Panc1 (cell line): ENCODE measurements around the gene CASP9. TPM values are rescaled to one million over a fixed set of nuclear protein-coding genes. Genes with fewer than 3 reads are reported as not detected.
"Not testable (repeated sequence)": the region's sequence is repeated elsewhere in the genome, so short reads cannot be mapped to it uniquely, and the experiment has no call there.

Source experiments
- ATAC-seq: fragments of 200-7000 bp; cut with Tn5 transposase; 2 replicates; pipeline ENCODE4 v1.9.1; 2020; ENCODE audit warnings: mild to moderate bottlenecking, moderate library complexity
- BruUV-seq: library from RNA; stranded (reverse); fragments of 400-500 nt; replicated peaks from 2 replicates; lab custom pipeline; 2021; lab: Mats Ljungman, UMichigan
- CTCF ChIA-PET: fragments of 300-600 bp; sonication (Branson Sonifier 250); formaldehyde crosslinking; loops from one replicate; lab custom pipeline; 2022; ENCODE audit warnings: antibody characterized with exemption; lab: Charles Lee
- POLR2A ChIA-PET: fragments of 300-600 bp; sonication (Branson Sonifier 250); formaldehyde crosslinking; loops from one replicate; lab custom pipeline; 2022; ENCODE audit warnings: antibody characterized with exemption; lab: Charles Lee
- DNase-seq: peaks from one replicate; pipeline ENCODE4 v3.0.0-alpha.2; 2010; ENCODE audit warnings: low read depth, low spot score
- H3K27ac ChIP-seq: 2 replicates; pipeline ENCODE4 v1.5.1; 2011; ENCODE audit warnings: mild to moderate bottlenecking, low read length, inconsistent platforms
- H3K27me3 ChIP-seq: fragments of 200-500 bp; sonication (Bioruptor generic); 2 replicates; pipeline ENCODE4 v1.6.0; 2014; ENCODE audit warnings: low read length, inconsistent platforms; ENCODE audit not compliant: control insufficient read depth, insufficient read depth
- H3K36me3 ChIP-seq: fragments of 200-500 bp; sonication (Bioruptor generic); 2 replicates; pipeline ENCODE4 v1.5.1; 2014; ENCODE audit warnings: inconsistent platforms, mild to moderate bottlenecking, low read length, moderate library complexity; ENCODE audit not compliant: control insufficient read depth, insufficient read depth
- H3K4me1 ChIP-seq: 2 replicates; pipeline ENCODE4 v1.5.1; 2011; ENCODE audit warnings: inconsistent platforms, mild to moderate bottlenecking, low read length, moderate library complexity; ENCODE audit not compliant: control insufficient read depth, insufficient read depth
- H3K4me3 ChIP-seq, 2 experiments: 2 replicates each; pipeline ENCODE4 v1.5.1; 2011 to 2012; ENCODE audit warnings: low read depth in 2 of 2, low read length in 2 of 2, mild to moderate bottlenecking in 2 of 2, inconsistent platforms in 1 of 2, moderate library complexity in 1 of 2
- H3K9me3 ChIP-seq: fragments of 200-500 bp; sonication (Bioruptor generic); 2 replicates; pipeline ENCODE4 v1.5.1; 2014; ENCODE audit warnings: low read depth, mild to moderate bottlenecking, inconsistent platforms, low read length, moderate library complexity; ENCODE audit not compliant: control insufficient read depth, insufficient read depth
- POLR2AphosphoS5 ChIP-seq: IDR thresholded peaks from 2 replicates; pipeline ENCODE4 v1.6.1; 2012; ENCODE audit warnings: mild to moderate bottlenecking, low read depth, low read length, moderate library complexity
- REST ChIP-seq, 2 experiments: IDR thresholded peaks; 2 replicates each; pipeline ENCODE4 v1.6.1; 2011 to 2012; ENCODE audit warnings: low read depth in 2 of 2, control low read depth in 1 of 2, low read length in 1 of 2, mild to moderate bottlenecking in 1 of 2, moderate library complexity in 1 of 2; ENCODE audit not compliant: insufficient read depth in 1 of 2
- SIN3A ChIP-seq: IDR thresholded peaks from 2 replicates; pipeline ENCODE4 v1.6.1; 2012; ENCODE audit warnings: low read depth, mild to moderate bottlenecking, low read length, moderate library complexity, borderline replicate concordance; ENCODE audit not compliant: insufficient read depth
- TCF7L2 ChIP-seq: IDR thresholded peaks from 2 replicates; pipeline ENCODE4 v1.6.1; 2011; ENCODE audit warnings: mild to moderate bottlenecking, low read depth, low read length, inconsistent platforms
- in situ Hi-C: cut with HindIII; loops from 2 replicates; pipeline ENCODE4 v1.10.0; 2016; ENCODE audit warnings: low sequenced_read_pairs, low pct_unique_long_range_greater_than_20kb
- intact Hi-C: fragments of 100-400 bp; cut with micrococcal nuclease; formaldehyde crosslinking; loops from one replicate; pipeline ENCODE4 v1.10.0; 2022; ENCODE audit not compliant: unreplicated experiment
- total RNA-seq: library from RNA; stranded (reverse); gene quantifications from one replicate; pipeline ENCODE4 v1.2.1, GENCODE V29; 2021; ENCODE audit not compliant: unreplicated experiment
- TF ChIP-seq, protein P1 (sequence below): fragments of 450-650 bp; IDR thresholded peaks from 2 replicates; pipeline ENCODE4 v1.5.1; 2017; ENCODE audit warnings: mild to moderate bottlenecking

CASP9 gene
- total RNA-seq, 1 experiment from 2014 or later: 7.5 TPM

GRCh38 chr1:15460708-15461095, 63.3 kb downstream of the CASP9 start:
- H3K4me1 ChIP-seq: no peaks in the 10 kb centered on the region
- H3K27me3 ChIP-seq: no peaks in the 10 kb centered on the region
- no peak overlapping the region for H3K4me3 ChIP-seq
- no TSS peak for BruUV-seq
- H3K36me3 ChIP-seq: no peaks in the 10 kb centered on the region
- ChIA-PET CTCF (no interaction called here), POLR2A (no interaction called here)
- no peak overlapping the region for H3K27ac ChIP-seq
- no peaks in the 10 kb centered on the region for H3K9me3 ChIP-seq
- DNase-seq (no peak), ATAC-seq (no peak)
- no peak for TF ChIP-seq REST (IDR thresholded peaks at IDR 0.05; ENCODE audit: insufficient read depth in 1 of 2, low read depth in 2 of 2, low read length in 1 of 2)
- TF ChIP-seq POLR2AphosphoS5: no peak
- TF ChIP-seq, protein P1, sequence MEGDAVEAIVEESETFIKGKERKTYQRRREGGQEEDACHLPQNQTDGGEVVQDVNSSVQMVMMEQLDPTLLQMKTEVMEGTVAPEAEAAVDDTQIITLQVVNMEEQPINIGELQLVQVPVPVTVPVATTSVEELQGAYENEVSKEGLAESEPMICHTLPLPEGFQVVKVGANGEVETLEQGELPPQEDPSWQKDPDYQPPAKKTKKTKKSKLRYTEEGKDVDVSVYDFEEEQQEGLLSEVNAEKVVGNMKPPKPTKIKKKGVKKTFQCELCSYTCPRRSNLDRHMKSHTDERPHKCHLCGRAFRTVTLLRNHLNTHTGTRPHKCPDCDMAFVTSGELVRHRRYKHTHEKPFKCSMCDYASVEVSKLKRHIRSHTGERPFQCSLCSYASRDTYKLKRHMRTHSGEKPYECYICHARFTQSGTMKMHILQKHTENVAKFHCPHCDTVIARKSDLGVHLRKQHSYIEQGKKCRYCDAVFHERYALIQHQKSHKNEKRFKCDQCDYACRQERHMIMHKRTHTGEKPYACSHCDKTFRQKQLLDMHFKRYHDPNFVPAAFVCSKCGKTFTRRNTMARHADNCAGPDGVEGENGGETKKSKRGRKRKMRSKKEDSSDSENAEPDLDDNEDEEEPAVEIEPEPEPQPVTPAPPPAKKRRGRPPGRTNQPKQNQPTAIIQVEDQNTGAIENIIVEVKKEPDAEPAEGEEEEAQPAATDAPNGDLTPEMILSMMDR: no peak
- TF ChIP-seq TCF7L2: no peak
- TF ChIP-seq SIN3A: no peak
- intact Hi-C loops: no loop called here
- in situ Hi-C loops: no loop called here

- BruUV-seq: no TSS peak
- no peaks in the 10 kb centered on the region for H3K4me1 ChIP-seq
- TF ChIP-seq TCF7L2 (no peak), SIN3A (no peak), REST (IDR thresholded peaks at IDR 0.05; ENCODE audit: insufficient read depth in 1 of 2, low read depth in 2 of 2, low read length in 1 of 2) (no peak), POLR2AphosphoS5 (no peak)
- TF ChIP-seq, protein P1: no peak
- intact Hi-C loops: no loop called here
- CTCF ChIA-PET: no interaction called here
- DNase-seq (no peak), ATAC-seq (no peak)
- no peak overlapping the region for H3K27ac ChIP-seq
- POLR2A ChIA-PET: no interaction called here
- H3K4me3 ChIP-seq: no peak overlapping the region
- in situ Hi-C loops: no loop called here
- H3K27me3 ChIP-seq: no peaks in the 10 kb centered on the region
- no peaks in the 10 kb centered on the region for H3K9me3 ChIP-seq
- no peaks in the 10 kb centered on the region for H3K36me3 ChIP-seq
Observed at GRCh38 chr1:15459771-15460707, 64.0 kb downstream of the CASP9 start.

DNA sequence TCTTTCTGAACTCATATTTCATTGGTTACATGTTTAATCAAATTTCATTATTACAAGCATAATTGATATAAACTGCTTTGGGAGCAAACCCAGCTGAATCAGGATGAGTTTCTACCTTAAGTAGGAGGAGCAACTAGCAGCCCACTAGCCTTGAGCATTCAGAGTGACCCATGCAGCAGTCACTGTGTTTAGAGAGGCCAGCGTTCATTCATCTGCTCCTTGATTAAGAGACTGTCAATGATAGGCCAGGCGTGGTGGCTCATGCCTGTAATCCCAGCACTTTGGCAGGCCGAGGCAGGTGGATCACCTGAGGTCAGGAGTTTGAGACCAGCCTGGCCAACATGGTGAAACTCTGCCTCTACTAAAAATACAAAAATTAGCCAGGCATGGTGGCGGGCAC, 65.6 kb downstream of the CASP9 start:
- DNase-seq, ATAC-seq, intact Hi-C loops: not testable (repeated sequence)

More for the DNA sequence above, 65.6 kb downstream of the CASP9 start:
- H3K27ac ChIP-seq, in situ Hi-C loops, CTCF ChIA-PET, H3K4me3 ChIP-seq, H3K4me1 ChIP-seq, BruUV-seq, H3K9me3 ChIP-seq, H3K27me3 ChIP-seq, POLR2A ChIA-PET, H3K36me3 ChIP-seq: not testable (repeated sequence)
